BLaER1 treated with 17β-estradiol and CSF1 and Interleukin-3, amounts not matched to agents 10 nM and 100 nM (cell line): Measurements from ENCODE around the gene DMRTB1.
A peak's percentile ranks its signal among the peaks of the same experiment; 100 is the strongest.

ENCODE experiments used
- H3K27ac ChIP-seq, 11 experiments: shearing (Covaris generic); formaldehyde crosslinking; 2 replicates each; pipeline ENCODE4 v1.8.1; 2022
- H3K27me3 ChIP-seq, 11 experiments: shearing (Covaris generic); formaldehyde crosslinking; 2 replicates each; pipeline ENCODE4 v1.8.1; 2022
- H3K36me3 ChIP-seq, 11 experiments: shearing (Covaris generic); formaldehyde crosslinking; 2 replicates each; pipeline ENCODE4 v1.8.1; 2022
- H3K4me1 ChIP-seq, 10 experiments: shearing (Covaris generic); formaldehyde crosslinking; 2 replicates each; pipeline ENCODE4 v1.8.1; 2022
- H3K4me2 ChIP-seq, 11 experiments: shearing (Covaris generic); formaldehyde crosslinking; 2 replicates each; pipeline ENCODE4 v1.8.1; 2022
- H3K4me3 ChIP-seq, 10 experiments: shearing (Covaris generic); formaldehyde crosslinking; 2 replicates each; pipeline ENCODE4 v1.8.1; 2022
- H3K9ac ChIP-seq, 11 experiments: shearing (Covaris generic); formaldehyde crosslinking; 2 replicates each; pipeline ENCODE4 v1.8.1; 2022
- H3K9me3 ChIP-seq, 11 experiments: shearing (Covaris generic); formaldehyde crosslinking; replicated peaks in 1 of 11; 2 replicates each; pipeline ENCODE4 v1.8.1; 2022
- H4K20me1 ChIP-seq, 11 experiments: shearing (Covaris generic); formaldehyde crosslinking; 2 replicates each; pipeline ENCODE4 v1.8.1; 2022
- Cebpa-rat ChIP-seq, 11 experiments: shearing (Covaris generic); IDR thresholded peaks; 2 replicates each; pipeline ENCODE4 v1.8.1; 2022

Gene DMRTB1

DNA sequence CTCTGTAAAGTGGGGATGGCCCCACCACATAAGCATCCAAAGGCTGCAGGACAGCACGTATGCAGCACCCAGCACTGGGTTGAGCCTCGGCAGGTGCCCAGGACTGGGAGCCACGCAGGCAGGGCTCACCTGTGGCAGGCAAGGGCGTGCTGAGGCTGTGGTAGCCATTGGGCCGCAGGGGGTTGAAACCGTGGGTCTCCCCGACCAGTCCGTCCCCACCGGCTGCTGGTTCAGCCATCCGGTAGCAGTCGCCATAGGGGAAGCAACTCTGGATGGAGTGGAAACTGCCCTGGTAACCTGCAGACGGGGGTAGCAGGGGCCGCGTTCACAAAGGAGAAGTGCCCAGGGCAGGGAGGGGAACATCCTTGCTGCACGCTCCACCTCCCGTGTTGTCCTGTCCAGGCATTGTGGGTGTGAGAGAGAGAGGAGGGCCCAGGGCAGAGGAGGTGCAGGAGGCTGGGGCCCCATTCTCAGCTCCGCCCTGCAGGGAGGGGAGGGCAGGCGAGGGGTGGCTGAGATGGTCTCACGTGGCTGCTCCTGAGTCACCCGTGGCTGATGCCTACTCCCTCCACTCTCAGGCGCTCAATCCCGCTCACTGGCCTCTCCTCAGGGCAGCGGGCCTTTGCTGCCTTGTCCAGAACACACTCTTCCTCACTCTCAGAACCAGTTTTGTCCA lies 49.9 kb downstream of the DMRTB1 start:
- peak overlapping the region in 7 of 11 experiments; percentile 4 to 39 (median 26); a peak in 7 of 22 replicates for H3K4me2 ChIP-seq
- H3K27me3 ChIP-seq = no peaks in the 10 kb centered on the region
- no peaks in the 10 kb centered on the region for H3K9me3 ChIP-seq
- no peak for TF ChIP-seq Cebpa-rat (IDR thresholded peaks at IDR 0.05)
- H3K27ac ChIP-seq = no peak overlapping the region
- H4K20me1 ChIP-seq = peaks cover 0 to 4% (median 0%) of the 10 kb centered on the region in 11 experiments; a peak in 3 of 22 replicates
- H3K4me1 ChIP-seq = peaks cover 8 to 36% (median 24%) of the 10 kb centered on the region in 10 experiments; a peak in 19 of 20 replicates
- no peaks in the 10 kb centered on the region for H3K36me3 ChIP-seq
- H3K4me3 ChIP-seq = no peak overlapping the region
- no peak overlapping the region for H3K9ac ChIP-seq

DNA sequence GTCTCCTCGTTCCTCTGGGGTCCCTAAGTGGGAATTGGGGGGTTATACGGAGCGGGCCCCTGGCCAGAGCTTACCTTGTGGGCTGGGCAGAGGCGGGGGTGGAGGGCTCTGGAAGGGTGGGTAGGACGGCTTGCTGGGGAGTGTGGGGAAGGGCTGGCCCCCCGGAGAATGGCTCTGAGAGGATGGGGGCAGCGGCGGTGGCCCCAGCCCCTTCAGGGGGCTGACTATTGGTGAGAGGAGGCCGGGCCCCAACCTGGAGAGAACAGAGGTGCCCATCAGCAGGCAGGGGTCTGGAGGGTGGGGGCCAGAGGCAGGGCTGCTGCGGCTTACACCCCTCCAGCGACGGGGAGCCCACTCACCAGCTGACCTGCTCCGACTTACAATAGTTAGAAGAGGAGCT lies 50.6 kb downstream of the DMRTB1 start:
- peaks cover 0 to 4% (median 0%) of the 10 kb centered on the region in 11 experiments; a peak in 3 of 22 replicates for H4K20me1 ChIP-seq
- no peak for TF ChIP-seq Cebpa-rat (IDR thresholded peaks at IDR 0.05)
- no peak overlapping the region for H3K27ac ChIP-seq
- H3K27me3 ChIP-seq = no peaks in the 10 kb centered on the region
- H3K9me3 ChIP-seq = no peaks in the 10 kb centered on the region
- no peak overlapping the region for H3K4me3 ChIP-seq
- 0 out of 22 replicates have a peak overlapping the region, but pooled peaks of 1 of the 11 experiments have one; percentile 26 for H3K4me2 ChIP-seq
- H3K4me1 ChIP-seq = peaks cover 8 to 36% (median 24%) of the 10 kb centered on the region in 10 experiments; a peak in 19 of 20 replicates
- H3K9ac ChIP-seq = no peak overlapping the region
- no peaks in the 10 kb centered on the region for H3K36me3 ChIP-seq

DNA sequence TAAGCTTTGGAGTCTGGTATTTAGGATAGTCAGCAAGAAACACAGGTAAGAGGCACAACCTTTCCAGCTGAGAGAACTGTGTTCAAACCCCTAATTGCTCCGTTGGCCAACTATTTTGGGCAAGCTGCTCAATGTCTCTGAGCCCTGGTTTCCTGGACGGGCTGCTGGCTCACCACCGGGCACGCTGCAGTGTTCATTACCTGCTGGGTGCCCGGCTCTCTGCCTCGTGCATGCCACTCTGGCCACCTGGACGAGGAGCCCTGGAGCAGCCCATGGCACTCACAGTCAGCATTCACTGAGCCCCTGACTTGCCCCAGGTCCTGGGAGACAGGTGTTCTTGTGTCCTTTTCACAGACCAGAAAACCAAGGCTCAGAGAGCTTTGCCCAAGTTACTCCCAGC lies 51.0 kb downstream of the DMRTB1 start:
- no peak for TF ChIP-seq Cebpa-rat (IDR thresholded peaks at IDR 0.05)
- Histone ChIP-seq H3K27me3 (no peaks in the 10 kb centered on the region), H3K9me3 (no peaks in the 10 kb centered on the region), H3K4me2 (no peak overlapping the region), H4K20me1 (peaks cover 0 to 4% (median 0%) of the 10 kb centered on the region in 11 experiments; a peak in 1 of 22 replicates), H3K4me1 (peaks cover 8 to 36% (median 24%) of the 10 kb centered on the region in 10 experiments; a peak in 19 of 20 replicates), H3K9ac (no peak overlapping the region), H3K27ac (no peak overlapping the region), H3K4me3 (no peak overlapping the region), H3K36me3 (no peaks in the 10 kb centered on the region)

DNA sequence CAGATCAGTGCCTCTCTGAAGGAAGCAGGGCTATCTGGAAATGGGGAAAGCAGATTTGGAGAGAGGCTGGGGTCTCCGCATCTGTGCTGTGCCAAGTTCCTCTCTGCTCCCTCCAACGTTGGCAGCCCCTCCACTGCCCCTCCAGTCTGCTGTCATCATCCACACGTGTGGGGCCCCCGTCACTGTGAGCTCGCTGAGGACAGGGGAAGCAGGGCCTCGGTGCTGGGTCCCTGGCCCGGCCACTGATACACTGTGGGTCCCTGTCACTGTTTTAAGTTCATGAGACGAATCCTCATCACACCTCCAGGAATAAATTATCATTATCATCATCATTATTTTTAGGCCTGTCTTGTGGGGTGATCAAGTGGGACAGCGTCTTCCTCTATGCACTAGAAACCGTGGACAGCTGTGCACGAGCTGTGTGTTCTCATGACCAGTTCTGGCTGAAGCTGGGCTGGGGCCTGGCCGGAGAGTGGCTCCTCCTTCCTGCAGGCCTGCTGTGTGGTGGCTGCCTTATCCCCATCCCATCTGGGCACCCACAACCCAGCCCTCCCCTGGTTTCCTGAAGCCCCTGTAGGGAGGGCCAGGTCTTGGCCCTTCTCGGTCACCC lies 52.2 kb downstream of the DMRTB1 start:
- H4K20me1 ChIP-seq = peaks cover 0 to 4% (median 0%) of the 10 kb centered on the region in 11 experiments; a peak in 1 of 22 replicates
- H3K4me3 ChIP-seq = no peak overlapping the region
- no peaks in the 10 kb centered on the region for H3K27me3 ChIP-seq
- peak overlapping the region in 8 of 11 experiments; percentile 9 to 79 (median 60); a peak in 12 of 22 replicates for H3K4me2 ChIP-seq
- no peak for TF ChIP-seq Cebpa-rat (IDR thresholded peaks at IDR 0.05)
- H3K9ac ChIP-seq = no peak overlapping the region; a peak in 1 of 22 replicates
- no peaks in the 10 kb centered on the region for H3K36me3 ChIP-seq
- peaks cover 8 to 36% (median 24%) of the 10 kb centered on the region in 10 experiments; a peak in 19 of 20 replicates for H3K4me1 ChIP-seq
- H3K27ac ChIP-seq = no peak overlapping the region
- H3K9me3 ChIP-seq = no peaks in the 10 kb centered on the region

DNA sequence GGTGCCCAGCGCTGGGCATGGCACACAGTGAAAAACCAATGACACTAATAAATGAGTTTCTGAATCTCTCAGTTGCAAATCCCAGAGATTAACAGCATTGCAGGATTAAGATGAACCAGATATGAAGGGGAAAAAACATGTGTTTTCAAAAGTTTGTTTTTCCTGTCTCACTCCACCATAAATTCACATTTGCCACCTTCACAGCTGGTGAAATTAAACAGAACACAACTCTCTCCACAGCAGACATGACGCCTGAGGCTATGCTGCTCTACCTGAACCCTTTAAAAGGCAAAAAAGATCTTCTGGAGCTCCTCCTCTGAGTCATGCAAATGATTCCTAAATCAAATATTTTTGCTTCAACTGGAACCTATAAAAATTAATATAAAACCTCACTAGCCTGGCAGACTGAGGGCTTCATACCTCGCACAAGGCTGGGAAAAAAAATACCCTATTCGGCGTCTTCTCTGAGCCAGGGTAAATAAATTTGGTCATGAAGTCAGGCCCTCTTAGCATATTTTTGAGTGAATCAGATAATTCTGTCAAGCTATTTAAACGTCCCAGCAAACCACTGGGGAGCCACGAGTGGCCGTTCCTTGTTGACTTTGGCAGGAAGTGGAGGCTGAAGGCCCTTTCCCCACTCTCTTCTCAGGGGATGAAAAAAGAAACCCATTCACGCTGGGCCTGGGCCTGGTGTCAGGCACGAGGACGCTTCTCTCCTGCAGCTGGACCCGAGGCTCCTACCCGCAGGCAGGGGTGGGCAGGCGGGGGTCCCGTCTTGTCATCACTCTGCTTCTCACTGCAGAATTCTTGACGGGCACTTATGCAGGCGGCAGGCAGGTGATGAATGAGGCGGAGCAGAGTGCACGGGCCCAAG lies 53.0 kb downstream of the DMRTB1 start:
- no peak overlapping the region for H3K4me3 ChIP-seq
- H3K27ac ChIP-seq = peak overlapping the region in 1 of 11 experiments; percentile 7; a peak in 1 of 22 replicates
- H3K4me1 ChIP-seq = peaks cover 8 to 36% (median 24%) of the 10 kb centered on the region in 10 experiments; a peak in 19 of 20 replicates
- peak overlapping the region in 4 of 11 experiments; percentile 15 to 68 (median 48); a peak in 7 of 22 replicates for H3K9ac ChIP-seq
- TF ChIP-seq Cebpa-rat (IDR thresholded peaks at IDR 0.05) = no peak
- H4K20me1 ChIP-seq = 0 out of 22 replicates have a peak, but pooled peaks cover 0 to 4% (median 0%) of the 10 kb centered on the region in 11 experiments
- H3K36me3 ChIP-seq = no peaks in the 10 kb centered on the region
- H3K9me3 ChIP-seq = no peaks in the 10 kb centered on the region
- peak overlapping the region; percentile 7 to 79 (median 64); a peak in 20 of 22 replicates for H3K4me2 ChIP-seq
- no peaks in the 10 kb centered on the region for H3K27me3 ChIP-seq

DNA sequence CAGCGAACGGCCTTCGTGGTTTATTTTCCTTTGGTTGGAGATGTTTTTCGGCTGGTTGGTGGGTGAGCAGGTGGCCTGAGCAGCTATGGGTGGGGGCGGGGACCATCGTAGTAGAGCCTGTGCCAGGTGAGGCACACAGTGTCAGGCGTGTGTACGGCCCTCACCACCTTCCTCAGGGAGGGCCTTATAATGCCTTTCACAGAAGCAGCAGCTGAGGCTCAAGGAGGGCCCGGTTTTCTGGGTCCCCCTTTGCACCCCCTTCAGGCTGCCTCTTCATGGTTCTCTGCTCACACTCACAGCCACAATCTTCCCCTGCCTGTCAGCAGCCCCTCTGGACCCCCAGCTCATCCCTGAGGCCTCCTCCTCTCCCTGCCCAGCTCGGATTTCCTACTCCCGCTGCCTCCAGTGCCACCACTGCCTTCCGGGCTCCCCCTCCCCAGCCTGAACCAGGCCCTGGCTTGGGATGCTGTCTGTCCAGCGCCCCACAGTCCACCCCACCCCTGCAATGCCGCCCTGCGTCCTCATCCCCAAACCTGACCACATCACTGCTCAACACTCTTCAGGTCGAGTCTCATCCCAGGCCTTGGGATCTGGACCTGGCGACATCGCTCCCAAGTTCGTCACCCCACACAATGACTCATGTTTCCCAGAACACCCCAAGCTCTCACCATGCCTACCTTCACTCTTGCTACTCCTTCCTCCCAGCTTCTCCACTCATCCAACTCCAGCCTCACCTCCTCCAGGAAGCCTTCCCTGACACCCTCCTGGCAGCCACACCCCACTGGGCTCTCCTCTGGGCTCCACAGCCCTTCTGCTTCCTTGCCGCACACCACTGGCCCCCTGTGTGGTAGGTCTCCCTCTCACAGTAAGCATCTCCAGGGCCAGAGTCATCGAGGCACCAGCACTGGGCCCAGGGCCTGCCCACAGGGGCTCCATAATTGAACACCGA lies 53.9 kb downstream of the DMRTB1 start:
- Histone ChIP-seq H3K9ac (peak overlapping the region in 4 of 11 experiments; percentile 15 to 68 (median 48); a peak in 9 of 22 replicates), H3K4me3 (no peak overlapping the region), H3K4me2 (peak overlapping the region; percentile 7 to 79 (median 64); a peak in 19 of 22 replicates), H3K36me3 (no peaks in the 10 kb centered on the region), H4K20me1 (0 out of 22 replicates have a peak, but pooled peaks cover 0 to 4% (median 0%) of the 10 kb centered on the region in 11 experiments), H3K27ac (peak overlapping the region in 1 of 11 experiments; percentile 7; a peak in 1 of 22 replicates), H3K9me3 (no peaks in the 10 kb centered on the region), H3K4me1 (peaks cover 8 to 36% (median 24%) of the 10 kb centered on the region in 10 experiments; a peak in 19 of 20 replicates), H3K27me3 (no peaks in the 10 kb centered on the region)
- no peak for TF ChIP-seq Cebpa-rat (IDR thresholded peaks at IDR 0.05)

DNA sequence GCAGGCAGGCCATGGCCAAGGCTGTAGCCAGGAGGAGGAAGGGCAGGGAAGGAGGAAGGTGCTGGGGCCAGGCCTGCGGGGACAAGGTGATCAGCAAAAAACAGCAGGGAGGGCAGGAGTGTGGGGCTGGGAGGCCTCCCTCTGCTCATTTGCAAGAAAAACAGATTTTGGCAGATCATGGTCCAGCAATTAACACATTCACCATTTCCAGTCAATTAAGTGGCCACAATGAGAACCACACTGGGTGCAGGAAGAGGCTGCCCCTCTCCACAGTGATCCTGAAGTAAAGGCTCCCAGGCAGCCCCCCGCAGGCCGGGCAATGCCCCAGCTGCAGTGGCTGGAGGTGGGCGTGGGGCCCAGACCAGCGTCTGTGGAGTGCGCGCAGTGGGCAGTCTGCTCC lies 54.6 kb downstream of the DMRTB1 start:
- peaks cover 8 to 35% (median 24%) of the 10 kb centered on the region in 10 experiments; a peak in 19 of 20 replicates for H3K4me1 ChIP-seq
- no peaks in the 10 kb centered on the region for H3K36me3 ChIP-seq
- H3K27ac ChIP-seq = no peak overlapping the region
- H3K4me3 ChIP-seq = no peak overlapping the region
- H3K4me2 ChIP-seq = no peak overlapping the region
- H4K20me1 ChIP-seq = 0 out of 22 replicates have a peak, but pooled peaks cover 0 to 4% (median 0%) of the 10 kb centered on the region in 11 experiments
- no peaks in the 10 kb centered on the region for H3K27me3 ChIP-seq
- no peaks in the 10 kb centered on the region for H3K9me3 ChIP-seq
- H3K9ac ChIP-seq = no peak overlapping the region
- TF ChIP-seq Cebpa-rat (IDR thresholded peaks at IDR 0.05) = no peak
